ENCODE measurements around the gene CDKN2B-AS1. TPM values are rescaled to one million over a fixed set of nuclear protein-coding genes. Genes with fewer than 3 reads are reported as not detected.
A peak's percentile ranks its signal among the peaks of the same experiment; 100 is the strongest.

CDKN2B-AS1 gene
- total RNA-seq, 1 experiment from 2014 or later = not detected

- H2AFZ ChIP-seq (ENCODE audit: low read length) = no peak overlapping the region
- no peaks in the 10 kb centered on the region for H3K79me2 ChIP-seq (ENCODE audit: insufficient read depth, low read length)
- H3K9me3 ChIP-seq (ENCODE audit: control insufficient read depth, low read depth, low read length) = no peaks in the 10 kb centered on the region
- DNase-seq = no peak
- no peak overlapping the region for H2BK5ac ChIP-seq (ENCODE audit: insufficient read length, low read length)
- H3K79me1 ChIP-seq (ENCODE audit: insufficient read depth, low read depth, low read length, poor library complexity, severe bottlenecking) = no peaks in the 10 kb centered on the region
- no peak overlapping the region for H3K14ac ChIP-seq (ENCODE audit: insufficient read depth, low read length)
- no peak overlapping the region for H4K91ac ChIP-seq (ENCODE audit: insufficient read length, low read depth, low read length)
- H4K5ac ChIP-seq (ENCODE audit: insufficient read length, low read depth, low read length) = no peak overlapping the region
- H3K4ac ChIP-seq (ENCODE audit: low read depth, low read length) = no peak overlapping the region
- H3K18ac ChIP-seq (ENCODE audit: insufficient read length, low read depth, low read length) = no peak overlapping the region
- TF ChIP-seq CTCF (conservative IDR thresholded peaks at IDR 0.05) = no peak
- no peak overlapping the region for H4K8ac ChIP-seq (replicated peaks; ENCODE audit: insufficient read length, low read depth, low read length)
- H3K9me3 Mint-ChIP-seq = no peaks in the 10 kb centered on the region
- H2BK15ac ChIP-seq (ENCODE audit: low read depth, low read length) = no peak overlapping the region
- no peak overlapping the region for H2AK5ac ChIP-seq (ENCODE audit: insufficient read length, low read length)
- WGBS (ENCODE audit: extremely low coverage, insufficient read length, low lambda C conversion rate) = no CpG with 5 or more reads among the region's 3 CpGs
- H4K20me1 ChIP-seq (ENCODE audit: control insufficient read depth, insufficient read depth, insufficient read length) = no peaks in the 10 kb centered on the region
- no peak overlapping the region for H3K27ac ChIP-seq (ENCODE audit: insufficient read length, low read depth, low read length)
- H3K4me3 Mint-ChIP-seq = no peak overlapping the region
- no peak overlapping the region for H2BK20ac ChIP-seq (ENCODE audit: low read depth, low read length, poor library complexity, severe bottlenecking)
- no peak overlapping the region for H3K56ac ChIP-seq (ENCODE audit: insufficient read length, low read depth, low read length)
- no peak overlapping the region for H2BK12ac ChIP-seq (ENCODE audit: insufficient read length, low read depth, low read length)
- no peak overlapping the region for H2BK120ac ChIP-seq (ENCODE audit: low read depth, low read length, poor library complexity, severe bottlenecking)
- no peak overlapping the region for H3K4me2 ChIP-seq (ENCODE audit: insufficient read depth, insufficient read length, low read length)
- H3K23me2 ChIP-seq (ENCODE audit: insufficient read length, low read depth, low read length, poor library complexity, severe bottlenecking) = no peaks in the 10 kb centered on the region
- no peaks in the 10 kb centered on the region for H3K4me1 Mint-ChIP-seq
- no peaks in the 10 kb centered on the region for H3K4me1 ChIP-seq (ENCODE audit: insufficient read depth, low read length)
- H3K36me3 Mint-ChIP-seq (ENCODE audit: insufficient read depth in 1 of 3, low read depth in 3 of 3) = no peaks in the 10 kb centered on the region
- no peaks in the 10 kb centered on the region for H3K27me3 Mint-ChIP-seq (ENCODE audit: low read depth)
- H3K27ac Mint-ChIP-seq = peak overlapping the region in 1 of 3 experiments; percentile 70; a peak in 1 of 7 replicates
- H3K9ac ChIP-seq (ENCODE audit: extremely low read depth, insufficient read length, low read length) = no peak overlapping the region
- H3K27me3 ChIP-seq (ENCODE audit: insufficient read depth, low read length) = no peaks in the 10 kb centered on the region
- H3K23ac ChIP-seq (ENCODE audit: insufficient read length, low read depth, low read length) = no peak overlapping the region
- H3T11ph ChIP-seq (ENCODE audit: low read length) = no peak overlapping the region
These were observed 164.3 kb downstream of the CDKN2B-AS1 start for GRCh38 chr9:22158927-22159346.

All from H9 (cell line).